Ishikawa (cell line): ENCODE results near the gene TPP1.

Experiments
- CREB1 ChIP-seq: IDR thresholded peaks from 2 replicates; pipeline ENCODE4 v1.6.1; 2012; ENCODE audit warnings: low read depth
- EGR1 ChIP-seq: IDR thresholded peaks from 2 replicates; pipeline ENCODE4 v1.6.1; 2012
- EP300 ChIP-seq: IDR thresholded peaks from 2 replicates; pipeline ENCODE4 v1.6.1; 2012; ENCODE audit warnings: borderline replicate concordance
- FOXM1 ChIP-seq: IDR thresholded peaks from 2 replicates; pipeline ENCODE4 v1.6.1; 2012; ENCODE audit warnings: low read depth, borderline replicate concordance
- RAD21 ChIP-seq: IDR thresholded peaks from 2 replicates; pipeline ENCODE4 v1.6.1; 2012; ENCODE audit warnings: low read depth
- TCF12 ChIP-seq: IDR thresholded peaks from 2 replicates; pipeline ENCODE4 v1.6.1; 2012; ENCODE audit warnings: low read depth
- TEAD4 ChIP-seq: IDR thresholded peaks from 2 replicates; pipeline ENCODE4 v1.6.1; 2012
- ZBTB7A ChIP-seq: IDR thresholded peaks from 2 replicates; pipeline ENCODE4 v1.6.1; 2012; ENCODE audit warnings: low read depth
- TF ChIP-seq, protein P1 (sequence below): IDR thresholded peaks from 2 replicates; pipeline ENCODE4 v1.6.1; 2012
- TF ChIP-seq, protein P2 (sequence below): IDR thresholded peaks from 2 replicates; pipeline ENCODE4 v1.6.1; 2012; ENCODE audit warnings: low read depth, mild to moderate bottlenecking

DNA sequence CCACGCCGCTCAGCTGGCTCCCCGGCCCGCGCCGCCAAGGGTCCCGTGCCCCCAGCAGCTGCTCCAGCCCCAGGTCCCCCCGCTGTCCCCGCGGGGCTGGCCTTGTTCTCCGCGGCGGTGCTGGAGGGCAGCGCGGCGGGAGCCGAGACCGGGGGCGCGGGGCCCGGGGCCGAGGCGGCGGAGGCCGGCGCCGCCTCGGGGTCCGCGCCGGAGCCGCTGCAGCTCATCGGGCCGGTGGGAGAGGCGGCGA lies 7.3 kb downstream of the TPP1 start:
- TF ChIP-seq, protein P1, sequence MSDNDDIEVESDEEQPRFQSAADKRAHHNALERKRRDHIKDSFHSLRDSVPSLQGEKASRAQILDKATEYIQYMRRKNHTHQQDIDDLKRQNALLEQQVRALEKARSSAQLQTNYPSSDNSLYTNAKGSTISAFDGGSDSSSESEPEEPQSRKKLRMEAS, result no peak
- TF ChIP-seq EP300 (no peak), FOXM1 (no peak), TEAD4 (no peak), TCF12 (no peak), CREB1 (no peak), ZBTB7A (no peak), EGR1 (no peak), RAD21 (no peak)
- TF ChIP-seq, protein P2, sequence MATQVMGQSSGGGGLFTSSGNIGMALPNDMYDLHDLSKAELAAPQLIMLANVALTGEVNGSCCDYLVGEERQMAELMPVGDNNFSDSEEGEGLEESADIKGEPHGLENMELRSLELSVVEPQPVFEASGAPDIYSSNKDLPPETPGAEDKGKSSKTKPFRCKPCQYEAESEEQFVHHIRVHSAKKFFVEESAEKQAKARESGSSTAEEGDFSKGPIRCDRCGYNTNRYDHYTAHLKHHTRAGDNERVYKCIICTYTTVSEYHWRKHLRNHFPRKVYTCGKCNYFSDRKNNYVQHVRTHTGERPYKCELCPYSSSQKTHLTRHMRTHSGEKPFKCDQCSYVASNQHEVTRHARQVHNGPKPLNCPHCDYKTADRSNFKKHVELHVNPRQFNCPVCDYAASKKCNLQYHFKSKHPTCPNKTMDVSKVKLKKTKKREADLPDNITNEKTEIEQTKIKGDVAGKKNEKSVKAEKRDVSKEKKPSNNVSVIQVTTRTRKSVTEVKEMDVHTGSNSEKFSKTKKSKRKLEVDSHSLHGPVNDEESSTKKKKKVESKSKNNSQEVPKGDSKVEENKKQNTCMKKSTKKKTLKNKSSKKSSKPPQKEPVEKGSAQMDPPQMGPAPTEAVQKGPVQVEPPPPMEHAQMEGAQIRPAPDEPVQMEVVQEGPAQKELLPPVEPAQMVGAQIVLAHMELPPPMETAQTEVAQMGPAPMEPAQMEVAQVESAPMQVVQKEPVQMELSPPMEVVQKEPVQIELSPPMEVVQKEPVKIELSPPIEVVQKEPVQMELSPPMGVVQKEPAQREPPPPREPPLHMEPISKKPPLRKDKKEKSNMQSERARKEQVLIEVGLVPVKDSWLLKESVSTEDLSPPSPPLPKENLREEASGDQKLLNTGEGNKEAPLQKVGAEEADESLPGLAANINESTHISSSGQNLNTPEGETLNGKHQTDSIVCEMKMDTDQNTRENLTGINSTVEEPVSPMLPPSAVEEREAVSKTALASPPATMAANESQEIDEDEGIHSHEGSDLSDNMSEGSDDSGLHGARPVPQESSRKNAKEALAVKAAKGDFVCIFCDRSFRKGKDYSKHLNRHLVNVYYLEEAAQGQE, result no peak
